ENCODE data around the gene ANAPC2.

Gene ANAPC2

GRCh38 chr9:137217276-137218211 lies 29.2 kb upstream of the ANAPC2 start:
- H3K4me3 ChIP-seq, result peak overlapping the region; percentile 6 to 39 (median 26)
- H3K27ac ChIP-seq, result peak overlapping the region in 20 of 21 experiments; percentile 30 to 92 (median 82)

DNA sequence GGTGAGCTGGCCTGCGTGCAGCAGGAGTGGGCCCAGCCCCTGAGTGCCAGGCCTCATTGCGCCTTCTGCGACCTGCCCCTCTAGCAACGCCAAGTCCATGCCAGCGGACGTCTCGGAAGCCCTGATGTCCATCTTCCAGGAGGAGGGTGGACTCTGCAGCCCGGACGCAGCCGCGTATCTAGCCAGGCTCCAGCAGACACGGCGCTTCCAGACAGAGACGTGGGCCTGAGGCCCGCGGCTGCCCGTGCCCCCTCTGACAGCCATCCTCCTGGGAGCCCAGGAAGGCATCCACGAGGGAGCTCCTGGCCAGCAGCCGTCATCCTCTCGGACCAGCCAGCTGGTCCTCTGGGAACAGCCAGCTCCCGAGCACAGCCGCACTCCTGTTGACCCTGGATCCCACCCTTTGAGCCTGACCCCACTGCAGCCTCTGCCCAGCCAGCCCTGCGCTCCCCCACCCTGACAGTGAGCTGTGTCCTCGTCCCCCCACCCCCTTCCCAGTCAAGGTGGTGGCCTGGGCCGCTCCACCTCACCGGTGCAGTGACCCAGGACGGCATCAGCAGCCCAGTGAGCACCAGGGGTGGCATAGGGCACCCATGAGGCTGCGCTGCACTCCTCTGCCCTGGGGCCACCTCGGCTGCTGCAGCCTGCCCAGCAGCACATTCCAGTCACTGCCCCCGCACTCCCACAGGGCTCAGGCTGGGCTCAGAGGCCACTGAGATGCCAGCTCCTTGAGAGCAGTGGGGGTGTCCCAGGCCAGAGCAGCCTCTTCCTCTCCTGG lies 28.0 kb upstream of the ANAPC2 start:
- Histone ChIP-seq H3K4me3 (peak overlapping the region in 1 of 7 experiments; percentile 39), H3K27ac (peak overlapping the region in 11 of 21 experiments; percentile 23 to 92 (median 83))

DNA sequence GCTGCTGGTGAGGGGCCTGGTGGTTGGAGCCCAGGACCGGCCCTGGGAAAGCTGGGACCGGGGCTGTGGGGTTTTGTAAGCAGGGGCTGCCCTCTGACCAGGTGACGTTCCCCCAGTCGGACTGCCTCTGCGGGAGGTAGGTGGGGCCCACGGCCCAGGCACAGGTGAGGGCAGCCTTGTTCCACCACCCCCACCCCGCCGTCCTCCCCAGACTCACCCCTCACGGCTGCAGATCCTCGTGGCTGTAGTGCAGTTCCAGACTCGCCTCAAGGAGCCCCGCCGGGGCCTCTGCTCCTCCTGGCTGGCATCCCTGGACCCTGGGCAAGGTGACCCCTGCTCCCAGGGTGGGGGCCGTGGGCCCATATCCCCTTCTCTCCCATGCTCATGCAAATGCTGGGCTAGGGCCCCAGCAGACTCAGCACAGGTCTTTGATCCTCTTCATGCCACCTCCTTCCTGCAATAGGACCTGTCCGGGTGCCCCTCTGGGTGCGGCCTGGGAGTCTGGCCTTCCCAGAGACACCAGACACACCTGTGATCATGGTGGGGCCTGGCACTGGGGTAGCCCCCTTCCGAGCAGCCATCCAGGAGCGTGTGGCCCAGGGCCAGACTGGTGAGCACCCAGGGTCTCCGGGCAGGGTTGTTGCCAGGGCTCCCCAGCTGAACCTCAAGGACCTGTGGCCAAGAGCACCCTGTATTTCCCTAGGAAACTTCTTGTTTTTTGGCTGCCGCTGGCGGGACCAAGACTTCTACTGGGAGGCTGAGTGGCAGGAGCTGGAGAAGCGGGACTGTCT lies 27.0 kb upstream of the ANAPC2 start:
- no peak overlapping the region for H3K4me3 ChIP-seq
- peak overlapping the region in 1 of 21 experiments; percentile 10 for H3K27ac ChIP-seq

DNA sequence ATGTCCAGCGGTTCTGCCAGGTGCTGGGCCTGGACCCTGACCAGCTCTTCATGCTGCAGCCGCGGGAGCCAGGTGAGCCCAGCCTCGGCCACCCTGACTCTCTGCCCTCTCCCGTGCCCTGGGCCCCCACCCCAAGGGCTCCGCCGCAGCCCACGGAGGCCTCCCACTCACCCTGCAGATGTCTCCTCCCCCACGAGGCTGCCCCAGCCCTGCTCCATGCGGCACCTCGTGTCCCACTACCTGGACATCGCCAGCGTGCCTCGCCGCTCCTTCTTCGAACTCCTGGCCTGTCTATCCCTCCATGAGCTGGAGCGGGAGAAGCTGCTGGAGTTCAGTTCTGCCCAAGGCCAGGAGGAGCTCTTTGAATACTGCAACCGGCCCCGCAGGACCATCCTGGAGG lies 26.3 kb upstream of the ANAPC2 start:
- H3K4me3 ChIP-seq, result no peak overlapping the region
- H3K27ac ChIP-seq, result no peak overlapping the region

DNA sequence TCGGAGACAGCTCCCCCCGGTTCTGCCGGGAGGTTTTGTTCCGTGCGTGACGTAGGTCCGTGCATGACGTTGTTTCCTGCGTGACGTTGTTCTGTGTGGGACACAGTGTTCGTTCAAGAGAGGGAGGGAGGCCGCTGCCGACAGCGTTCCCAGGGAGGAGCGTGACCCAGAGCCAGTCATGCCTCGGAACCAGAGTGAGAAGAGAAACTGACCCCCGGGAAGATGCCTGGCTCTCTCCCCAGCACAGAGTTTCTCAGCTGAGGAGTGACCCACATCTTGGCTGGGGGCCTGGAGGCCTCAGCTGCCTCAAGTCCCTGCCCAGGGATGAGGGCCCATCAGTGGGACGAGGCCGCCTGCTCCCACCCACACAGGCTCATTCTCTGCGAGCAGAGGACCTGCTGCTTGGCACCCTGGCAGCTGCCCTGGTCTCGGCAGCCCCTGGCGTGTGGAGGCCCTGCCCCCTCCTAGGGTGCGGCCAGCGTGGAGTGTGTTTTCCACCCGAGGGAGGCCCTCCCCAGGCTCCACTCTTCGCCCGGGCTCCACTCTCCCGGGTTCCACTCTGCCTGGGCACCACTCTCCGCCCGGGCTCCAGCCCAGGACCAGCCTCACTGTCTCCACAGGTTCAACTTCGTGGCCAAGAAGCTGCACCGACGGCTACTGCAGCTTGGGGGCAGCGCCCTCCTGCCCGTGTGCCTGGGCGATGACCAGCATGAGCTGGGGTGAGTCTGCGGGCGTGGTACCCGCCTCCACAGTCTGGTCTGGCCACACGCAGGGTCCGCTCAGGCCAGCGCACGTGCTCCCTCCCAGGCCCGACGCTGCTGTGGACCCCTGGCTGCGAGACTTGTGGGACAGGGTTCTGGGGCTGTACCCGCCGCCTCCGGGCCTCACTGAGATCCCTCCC lies 25.1 kb upstream of the ANAPC2 start:
- H3K4me3 ChIP-seq, result no peak overlapping the region
- H3K27ac ChIP-seq, result no peak overlapping the region

- no peak overlapping the region for H3K27ac ChIP-seq
- no peak overlapping the region for H3K4me3 ChIP-seq
Measured at GRCh38 chr9:137212520-137212919, 24.2 kb upstream of the ANAPC2 start.

- Histone ChIP-seq H3K27ac (no peak overlapping the region), H3K4me3 (no peak overlapping the region)
Measured at GRCh38 chr9:137211532-137211931, 23.2 kb upstream of the ANAPC2 start.

GRCh38 chr9:137206602-137207001 lies 18.2 kb upstream of the ANAPC2 start:
- Histone ChIP-seq H3K4me3 (peak overlapping the region in 3 of 7 experiments; percentile 93 to 99 (median 99)), H3K27ac (peak overlapping the region in 1 of 21 experiments; percentile 87)

GRCh38 chr9:137205126-137206069 lies 17.0 kb upstream of the ANAPC2 start, which contains the start of the genes NDOR1 and TMEM203:
Gene NDOR1, plus strand, starts transcription at chr9:137205700. Its CDS starts 78 bp downstream, at chr9:137205778.
Gene TMEM203, minus strand, starts transcription at chr9:137205648. Its CDS starts 234 bp downstream, at chr9:137205414.
- H3K4me3 ChIP-seq, result peak within 1 kb of the TSS; percentile 68 to 99 (median 94)
- H3K27ac ChIP-seq, result peak within 1 kb of the TSS; percentile 31 to 93 (median 86)

GRCh38 chr9:137204731-137205125 lies 16.4 kb upstream of the ANAPC2 start:
- peak overlapping the region in 20 of 21 experiments; percentile 80 to 93 (median 86) for H3K27ac ChIP-seq

DNA sequence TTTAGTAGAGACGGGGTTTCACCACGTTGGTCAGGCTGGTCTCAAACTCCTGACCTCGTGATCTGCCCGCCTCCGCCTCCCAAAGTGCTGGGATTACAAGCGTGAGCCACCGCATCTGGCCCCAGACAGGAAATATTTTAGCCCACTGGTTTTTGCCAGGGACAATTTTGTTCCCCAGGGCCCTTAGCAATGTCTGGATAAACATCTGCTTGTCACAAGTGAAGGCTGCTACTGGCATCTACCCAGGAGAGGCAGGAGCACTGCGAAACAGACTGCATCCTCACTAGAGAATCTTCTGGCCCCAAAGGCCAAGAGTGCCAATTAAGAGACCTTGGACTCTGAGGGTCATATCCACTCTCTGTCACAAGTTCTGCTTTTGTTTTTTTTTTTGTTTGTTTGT lies 14.6 kb upstream of the ANAPC2 start:
- no peak overlapping the region for H3K27ac ChIP-seq
- H3K4me3 ChIP-seq, result no peak overlapping the region

More at GRCh38 chr9:137204731-137205125, 16.4 kb upstream of the ANAPC2 start:
- peak overlapping the region; percentile 68 to 99 (median 94) for H3K4me3 ChIP-seq

- Histone ChIP-seq H3K4me3 (peak overlapping the region; percentile 45 to 71 (median 58)), H3K27ac (peak overlapping the region in 20 of 21 experiments; percentile 61 to 97 (median 82))
Measured at GRCh38 chr9:137201205-137201868, 13.0 kb upstream of the ANAPC2 start.

DNA sequence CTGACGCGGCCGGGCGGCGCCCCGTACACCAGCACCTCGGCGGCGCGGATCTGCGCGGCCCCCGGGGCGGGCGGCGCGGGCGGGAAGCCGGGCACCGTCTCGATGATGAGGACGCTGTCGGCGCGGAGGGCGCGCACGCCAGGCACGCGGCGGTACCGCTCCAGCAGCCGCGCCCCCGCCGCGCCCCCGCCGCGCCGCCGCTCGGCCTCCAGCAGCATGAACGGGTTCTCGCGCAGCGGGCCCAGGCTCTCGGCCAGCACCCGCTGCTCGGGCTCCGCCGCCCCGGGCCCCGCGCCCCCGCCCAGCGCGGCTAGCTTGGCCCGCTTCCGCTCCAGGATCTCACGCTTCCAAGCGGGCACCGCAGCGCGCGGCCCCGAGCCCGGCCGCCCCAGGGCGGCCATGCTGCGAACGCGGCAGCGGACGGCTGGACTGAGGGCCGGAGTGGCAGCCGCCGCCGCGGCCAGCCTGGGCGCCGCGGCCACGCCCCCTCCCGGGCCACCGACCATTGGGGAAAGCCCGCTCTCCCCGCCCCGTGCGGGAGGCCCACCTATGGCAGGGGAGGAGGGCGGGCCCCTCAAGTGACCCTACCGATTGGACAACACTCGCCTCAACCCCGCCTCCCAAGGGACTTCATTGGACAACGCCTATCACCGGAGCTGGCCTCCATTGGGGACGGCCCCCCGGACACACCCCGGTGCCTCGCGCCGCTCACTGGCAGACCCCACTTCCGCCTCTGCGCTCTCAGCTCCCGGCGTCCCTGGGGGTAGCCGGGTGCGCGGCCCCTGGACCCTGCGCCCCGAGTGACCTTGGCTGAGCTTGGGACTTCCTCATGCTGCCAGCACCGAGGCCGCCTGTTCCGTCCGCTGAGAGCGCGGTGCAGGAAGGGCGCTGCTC lies 12.2 kb upstream of the ANAPC2 start, which contains the start of gene TPRN:
Gene TPRN, minus strand, starts transcription at position 431 of the 894 bp plus-strand sequence. Its CDS starts 30 bp downstream, at position 401.
- H3K27ac ChIP-seq, result peak within 1 kb of the TSS in 20 of 21 experiments; percentile 61 to 97 (median 82)
- H3K4me3 ChIP-seq, result peak within 1 kb of the TSS; percentile 45 to 71 (median 58)

DNA sequence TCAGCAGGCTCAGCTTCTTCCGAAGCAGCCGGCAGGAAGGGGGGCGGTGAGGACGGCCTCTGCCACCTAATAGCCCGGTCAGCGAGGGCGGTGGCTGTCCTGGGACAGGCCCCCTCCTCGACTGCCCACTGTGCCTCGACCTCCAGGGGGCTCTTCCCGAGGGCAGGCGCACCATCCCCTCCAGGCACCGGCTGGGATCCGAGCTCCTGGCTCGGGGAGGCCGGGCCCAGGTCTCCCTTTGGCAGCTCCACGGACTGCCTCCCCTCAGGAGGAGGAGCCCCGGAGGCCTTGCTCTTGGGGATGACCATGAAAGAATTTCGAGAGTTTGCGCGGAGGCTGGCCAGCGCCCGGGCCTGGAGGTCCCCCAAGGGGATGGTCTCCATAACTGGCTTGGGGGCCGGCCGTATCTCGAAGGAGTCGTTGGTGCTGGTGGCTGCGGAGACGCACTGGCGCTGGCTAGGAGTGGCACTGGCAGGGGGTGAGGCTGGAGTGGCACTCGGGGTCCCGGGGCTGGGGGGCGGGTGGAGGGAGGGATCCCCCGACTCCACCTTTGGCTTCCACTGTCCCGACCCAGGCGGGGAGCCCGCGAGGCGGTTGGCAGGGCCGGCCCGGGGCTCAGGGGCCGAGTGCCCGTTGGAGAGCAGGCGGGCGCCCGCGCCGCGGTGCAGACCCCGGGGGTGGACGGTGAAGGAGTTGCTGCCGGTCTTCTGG lies 11.2 kb upstream of the ANAPC2 start:
- Histone ChIP-seq H3K4me3 (peak overlapping the region; percentile 9 to 71 (median 27)), H3K27ac (peak overlapping the region in 7 of 21 experiments; percentile 7 to 65 (median 39))

- Histone ChIP-seq H3K27ac (peak overlapping the region in 5 of 21 experiments; percentile 11 to 51 (median 39)), H3K4me3 (no peak overlapping the region)
Measured at GRCh38 chr9:137198902-137199283, 10.5 kb upstream of the ANAPC2 start.
